ENCODE measurements around the gene OTP.
"Not testable (repeated sequence)": the region's sequence is repeated elsewhere in the genome, so short reads cannot be mapped to it uniquely, and the experiment has no call there.

The OTP gene

GRCh38 chr5:77599679-77600078 lies 38.8 kb downstream of the OTP start:
- DNase-seq, result no peak

GRCh38 chr5:77590347-77590746 lies 48.2 kb downstream of the OTP start:
- no peak for DNase-seq

- DNase-seq, result no peak
Observed at GRCh38 chr5:77588175-77588574, 50.3 kb downstream of the OTP start.

GRCh38 chr5:77586101-77586500 lies 52.4 kb downstream of the OTP start:
- no peak for DNase-seq

GRCh38 chr5:77582143-77582542 lies 56.4 kb downstream of the OTP start:
- not testable (repeated sequence) for DNase-seq

Measured in T-helper 9 cell (primary cell).